ENCODE results near the gene TMIE.

The TMIE gene

GRCh38 chr3:46701181-46701939 lies at the start of gene TMIE:
Gene TMIE (plus strand): TSS chr3:46701392. CDS start chr3:46701488, 96 bp downstream.
- Histone ChIP-seq H3K4me3 (ENCODE audit: low read length) (no peak within 1 kb of the TSS), H3K9me3 (ENCODE audit: low read length) (no peaks in the 10 kb centered on the region), H2AFZ (ENCODE audit: low read depth, low read length) (peak within 1 kb of the TSS; percentile 64), H3K36me3 (ENCODE audit: insufficient read depth, low read length) (no peaks in the 10 kb centered on the region), H3K4me1 (ENCODE audit: insufficient read depth, low read length) (peaks cover 5% of the 10 kb centered on the region), H3K27me3 (ENCODE audit: insufficient read depth, low read length) (peaks cover 22% of the 10 kb centered on the region)

- H2AFZ ChIP-seq (ENCODE audit: low read depth, low read length) = no peak overlapping the region
- H3K4me3 ChIP-seq (ENCODE audit: low read length) = no peak overlapping the region
- no peaks in the 10 kb centered on the region for H3K9me3 ChIP-seq (ENCODE audit: low read length)
- H3K36me3 ChIP-seq (ENCODE audit: insufficient read depth, low read length) = no peaks in the 10 kb centered on the region
- no peaks in the 10 kb centered on the region for H3K27me3 ChIP-seq (ENCODE audit: insufficient read depth, low read length)
- H3K4me1 ChIP-seq (ENCODE audit: insufficient read depth, low read length) = no peaks in the 10 kb centered on the region
Measured at GRCh38 chr3:46655271-46655670, 45.9 kb upstream of the TMIE start.

- no peak overlapping the region for H2AFZ ChIP-seq (ENCODE audit: low read depth, low read length)
- H3K9me3 ChIP-seq (ENCODE audit: low read length) = no peaks in the 10 kb centered on the region
- no peaks in the 10 kb centered on the region for H3K4me1 ChIP-seq (ENCODE audit: insufficient read depth, low read length)
- no peaks in the 10 kb centered on the region for H3K36me3 ChIP-seq (ENCODE audit: insufficient read depth, low read length)
- no peak overlapping the region for H3K4me3 ChIP-seq (ENCODE audit: low read length)
- H3K27me3 ChIP-seq (ENCODE audit: insufficient read depth, low read length) = no peaks in the 10 kb centered on the region
Measured at GRCh38 chr3:46656778-46657556, 44.2 kb upstream of the TMIE start.

- H3K4me1 ChIP-seq (ENCODE audit: insufficient read depth, low read length) = peaks cover 5% of the 10 kb centered on the region
- H3K36me3 ChIP-seq (ENCODE audit: insufficient read depth, low read length) = no peaks in the 10 kb centered on the region
- H3K9me3 ChIP-seq (ENCODE audit: low read length) = no peaks in the 10 kb centered on the region
- H3K27me3 ChIP-seq (ENCODE audit: insufficient read depth, low read length) = peaks cover 2% of the 10 kb centered on the region
- no peak overlapping the region for H3K4me3 ChIP-seq (ENCODE audit: low read length)
- no peak overlapping the region for H2AFZ ChIP-seq (ENCODE audit: low read depth, low read length)
Measured at GRCh38 chr3:46659285-46659684, 41.9 kb upstream of the TMIE start.

GRCh38 chr3:46660003-46660402 lies 41.2 kb upstream of the TMIE start:
- Histone ChIP-seq H3K9me3 (ENCODE audit: low read length) (no peaks in the 10 kb centered on the region), H3K27me3 (ENCODE audit: insufficient read depth, low read length) (peaks cover 2% of the 10 kb centered on the region), H3K4me3 (ENCODE audit: low read length) (no peak overlapping the region), H2AFZ (ENCODE audit: low read depth, low read length) (no peak overlapping the region), H3K36me3 (ENCODE audit: insufficient read depth, low read length) (no peaks in the 10 kb centered on the region), H3K4me1 (ENCODE audit: insufficient read depth, low read length) (peaks cover 5% of the 10 kb centered on the region)

- H3K4me1 ChIP-seq (ENCODE audit: insufficient read depth, low read length) = peaks cover 5% of the 10 kb centered on the region
- no peak overlapping the region for H2AFZ ChIP-seq (ENCODE audit: low read depth, low read length)
- H3K36me3 ChIP-seq (ENCODE audit: insufficient read depth, low read length) = no peaks in the 10 kb centered on the region
- no peaks in the 10 kb centered on the region for H3K9me3 ChIP-seq (ENCODE audit: low read length)
- H3K4me3 ChIP-seq (ENCODE audit: low read length) = no peak overlapping the region
- H3K27me3 ChIP-seq (ENCODE audit: insufficient read depth, low read length) = peaks cover 2% of the 10 kb centered on the region
Measured at GRCh38 chr3:46660543-46661523, 40.4 kb upstream of the TMIE start.

- no peaks in the 10 kb centered on the region for H3K36me3 ChIP-seq (ENCODE audit: insufficient read depth, low read length)
- H3K9me3 ChIP-seq (ENCODE audit: low read length) = no peaks in the 10 kb centered on the region
- peaks cover 5% of the 10 kb centered on the region for H3K4me1 ChIP-seq (ENCODE audit: insufficient read depth, low read length)
- no peak overlapping the region for H2AFZ ChIP-seq (ENCODE audit: low read depth, low read length)
- no peak overlapping the region for H3K4me3 ChIP-seq (ENCODE audit: low read length)
- H3K27me3 ChIP-seq (ENCODE audit: insufficient read depth, low read length) = peaks cover 2% of the 10 kb centered on the region
Measured at GRCh38 chr3:46661776-46662766, 39.1 kb upstream of the TMIE start.

- no peaks in the 10 kb centered on the region for H3K9me3 ChIP-seq (ENCODE audit: low read length)
- no peak overlapping the region for H2AFZ ChIP-seq (ENCODE audit: low read depth, low read length)
- no peak overlapping the region for H3K4me3 ChIP-seq (ENCODE audit: low read length)
- no peaks in the 10 kb centered on the region for H3K36me3 ChIP-seq (ENCODE audit: insufficient read depth, low read length)
- peaks cover 5% of the 10 kb centered on the region for H3K4me1 ChIP-seq (ENCODE audit: insufficient read depth, low read length)
- H3K27me3 ChIP-seq (ENCODE audit: insufficient read depth, low read length) = peaks cover 2% of the 10 kb centered on the region
Measured at GRCh38 chr3:46662771-46663551, 38.2 kb upstream of the TMIE start.

- H3K27me3 ChIP-seq (ENCODE audit: insufficient read depth, low read length) = peaks cover 2% of the 10 kb centered on the region
- peaks cover 5% of the 10 kb centered on the region for H3K4me1 ChIP-seq (ENCODE audit: insufficient read depth, low read length)
- no peaks in the 10 kb centered on the region for H3K9me3 ChIP-seq (ENCODE audit: low read length)
- no peaks in the 10 kb centered on the region for H3K36me3 ChIP-seq (ENCODE audit: insufficient read depth, low read length)
- no peak overlapping the region for H2AFZ ChIP-seq (ENCODE audit: low read depth, low read length)
- no peak overlapping the region for H3K4me3 ChIP-seq (ENCODE audit: low read length)
Measured at GRCh38 chr3:46663591-46664135, 37.5 kb upstream of the TMIE start.

- H3K9me3 ChIP-seq (ENCODE audit: low read length) = no peaks in the 10 kb centered on the region
- H3K4me1 ChIP-seq (ENCODE audit: insufficient read depth, low read length) = peaks cover 5% of the 10 kb centered on the region
- H2AFZ ChIP-seq (ENCODE audit: low read depth, low read length) = no peak overlapping the region
- H3K27me3 ChIP-seq (ENCODE audit: insufficient read depth, low read length) = peaks cover 2% of the 10 kb centered on the region
- no peak overlapping the region for H3K4me3 ChIP-seq (ENCODE audit: low read length)
- H3K36me3 ChIP-seq (ENCODE audit: insufficient read depth, low read length) = no peaks in the 10 kb centered on the region
Measured at GRCh38 chr3:46664188-46664970, 36.8 kb upstream of the TMIE start.

Measured in neuron (in vitro differentiated cells).